Measurements from ENCODE around the gene CLHC1. TPM values are rescaled to one million over a fixed set of nuclear protein-coding genes. Genes with fewer than 3 reads are reported as not detected.
"Not testable (repeated sequence)": the region's sequence is repeated elsewhere in the genome, so short reads cannot be mapped to it uniquely, and the experiment has no call there.

CLHC1 gene
- total RNA-seq, 1 donor = 4.9 TPM

DNA sequence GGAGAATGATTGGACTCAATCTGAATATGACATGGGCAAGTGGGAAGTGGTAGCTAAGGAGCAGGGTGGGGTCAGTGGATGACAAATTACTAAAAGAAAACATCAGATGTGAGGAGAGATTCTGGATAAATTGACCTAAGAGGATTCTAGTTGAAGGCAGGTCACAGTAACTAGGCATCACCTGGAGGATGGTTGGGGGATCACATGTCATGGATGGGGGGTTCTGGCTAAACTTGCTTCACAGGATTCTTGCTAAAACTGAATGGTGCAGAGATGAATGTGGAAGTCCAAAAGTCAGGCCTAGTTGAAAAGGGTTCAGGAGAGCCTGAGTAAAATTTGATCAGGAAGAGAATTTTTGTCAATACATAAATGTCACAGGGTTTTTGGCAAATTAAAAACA, 18.3 kb downstream of the CLHC1 start:
- H3K9me3 ChIP-seq (ENCODE audit: low read depth, low read length) = no peaks in the 10 kb centered on the region
- no peaks in the 10 kb centered on the region for H3K4me1 ChIP-seq (ENCODE audit: insufficient read depth, low read length)
- H3K27me3 ChIP-seq (ENCODE audit: insufficient read depth, low read length) = no peaks in the 10 kb centered on the region
- no peak overlapping the region for H3K4me3 ChIP-seq (ENCODE audit: low read length)

DNA sequence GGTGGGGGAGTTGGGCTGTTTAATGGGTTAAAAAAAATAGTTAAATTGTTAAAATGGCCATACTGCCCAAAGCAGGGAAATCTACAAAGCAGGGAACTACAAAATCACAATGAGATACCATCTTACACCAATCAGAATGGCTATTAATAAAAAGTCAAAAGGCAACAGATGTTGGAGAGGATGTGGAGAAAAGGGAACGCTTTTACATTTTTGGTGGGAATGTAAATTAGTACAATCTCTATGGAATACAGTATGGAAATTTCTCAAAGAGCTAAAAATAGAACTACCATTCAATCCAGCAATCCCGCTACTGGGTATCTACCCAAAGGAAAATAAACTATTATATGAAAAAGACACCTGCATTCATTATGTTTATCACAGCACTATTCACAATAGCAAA, 27.1 kb downstream of the CLHC1 start:
- no peaks in the 10 kb centered on the region for H3K9me3 ChIP-seq (ENCODE audit: low read depth, low read length)
- H3K4me1 ChIP-seq (ENCODE audit: insufficient read depth, low read length) = no peaks in the 10 kb centered on the region
- H3K4me3 ChIP-seq (ENCODE audit: low read length) = no peak overlapping the region
- no peaks in the 10 kb centered on the region for H3K27me3 ChIP-seq (ENCODE audit: insufficient read depth, low read length)

DNA sequence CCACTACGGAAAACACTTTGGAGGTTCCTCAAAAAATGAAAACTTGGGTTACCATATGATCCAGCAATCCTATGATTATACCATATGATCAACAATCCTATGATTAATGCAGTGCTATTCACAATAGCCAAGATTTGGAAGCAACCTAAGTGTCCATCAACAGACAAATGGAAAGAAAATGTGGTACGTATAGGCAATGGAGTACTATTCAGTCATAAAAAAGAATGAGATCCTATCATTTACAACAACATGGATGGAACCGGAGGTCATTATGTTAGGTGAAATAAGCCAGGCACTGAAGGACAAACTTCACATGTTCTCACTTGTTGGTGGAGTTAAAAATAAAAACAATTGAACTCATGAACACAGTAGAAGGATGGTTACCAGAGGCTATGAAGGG, 27.6 kb downstream of the CLHC1 start:
- Histone ChIP-seq H3K9me3 (ENCODE audit: low read depth, low read length) (no peaks in the 10 kb centered on the region), H3K4me3 (ENCODE audit: low read length) (no peak overlapping the region), H3K4me1 (ENCODE audit: insufficient read depth, low read length) (no peaks in the 10 kb centered on the region), H3K27me3 (ENCODE audit: insufficient read depth, low read length) (no peaks in the 10 kb centered on the region)

DNA sequence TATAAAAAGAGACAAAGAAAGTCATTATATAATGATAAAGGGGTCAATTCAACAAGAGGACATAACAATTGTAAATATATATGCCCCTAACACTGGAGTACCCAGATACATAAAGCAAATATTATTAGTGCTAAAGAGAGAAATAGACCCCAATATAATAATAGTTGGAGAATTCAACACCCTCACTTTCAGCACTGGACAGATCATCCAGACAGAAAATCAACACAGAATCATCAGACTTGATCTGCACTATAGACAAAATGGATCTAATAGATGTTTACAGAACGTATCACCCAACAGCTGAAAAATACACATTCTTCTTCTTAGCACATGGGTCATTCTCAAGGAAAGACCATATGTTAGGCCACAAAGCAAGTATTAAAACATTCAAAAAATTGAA, 31.7 kb downstream of the CLHC1 start:
- Histone ChIP-seq H3K27me3 (ENCODE audit: insufficient read depth, low read length) (no peaks in the 10 kb centered on the region), H3K9me3 (ENCODE audit: low read depth, low read length) (no peaks in the 10 kb centered on the region), H3K4me3 (ENCODE audit: low read length) (no peak overlapping the region), H3K4me1 (ENCODE audit: insufficient read depth, low read length) (no peaks in the 10 kb centered on the region)

DNA sequence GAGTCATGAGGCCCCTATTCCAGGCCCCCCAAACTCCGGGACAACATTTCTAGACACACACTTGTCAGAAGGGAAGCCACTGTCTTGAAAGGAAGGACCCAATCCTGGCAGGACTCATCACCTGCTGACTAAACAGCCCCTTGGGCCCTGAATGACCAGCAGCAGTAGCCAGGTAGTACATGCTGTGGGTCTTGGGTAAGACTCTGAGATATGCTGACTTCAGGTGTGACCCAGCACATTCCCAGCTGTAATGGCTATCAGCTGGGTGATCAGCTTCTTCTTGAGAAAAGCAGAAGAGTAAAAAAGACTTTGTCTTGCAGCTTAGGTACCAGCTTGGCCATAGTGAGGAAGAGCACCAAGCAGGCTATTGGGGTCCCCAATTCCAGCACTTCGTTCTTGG, 35.6 kb downstream of the CLHC1 start:
- no peak overlapping the region for H3K4me3 ChIP-seq (ENCODE audit: low read length)
- no peaks in the 10 kb centered on the region for H3K4me1 ChIP-seq (ENCODE audit: insufficient read depth, low read length)
- H3K9me3 ChIP-seq (ENCODE audit: low read depth, low read length) = no peaks in the 10 kb centered on the region

DNA sequence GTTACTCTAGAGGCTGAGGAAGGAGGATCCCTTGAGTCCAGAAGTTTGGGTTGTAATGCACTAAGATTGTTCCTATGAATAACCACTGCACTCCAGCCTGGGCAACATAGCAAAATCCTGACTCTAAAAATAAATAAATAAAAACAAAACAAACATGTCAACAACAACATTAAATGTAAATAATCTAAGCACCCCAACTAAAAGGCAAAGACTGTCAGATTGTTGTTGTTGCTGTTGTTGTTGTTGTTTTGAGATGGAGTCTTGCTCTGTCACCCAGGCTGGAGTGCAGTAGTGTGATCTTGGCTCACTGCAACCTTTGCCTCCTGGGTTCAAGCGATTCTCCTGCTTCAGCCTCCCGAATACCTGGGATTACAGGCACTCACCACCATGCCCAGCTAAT, 40.2 kb downstream of the CLHC1 start:
- H3K9me3 ChIP-seq (ENCODE audit: low read depth, low read length); H3K27me3 ChIP-seq (ENCODE audit: insufficient read depth, low read length); H3K4me1 ChIP-seq (ENCODE audit: insufficient read depth, low read length); H3K4me3 ChIP-seq (ENCODE audit: low read length): not testable (repeated sequence)

More for the DNA sequence above, 35.6 kb downstream of the CLHC1 start:
- no peaks in the 10 kb centered on the region for H3K27me3 ChIP-seq (ENCODE audit: insufficient read depth, low read length)

DNA sequence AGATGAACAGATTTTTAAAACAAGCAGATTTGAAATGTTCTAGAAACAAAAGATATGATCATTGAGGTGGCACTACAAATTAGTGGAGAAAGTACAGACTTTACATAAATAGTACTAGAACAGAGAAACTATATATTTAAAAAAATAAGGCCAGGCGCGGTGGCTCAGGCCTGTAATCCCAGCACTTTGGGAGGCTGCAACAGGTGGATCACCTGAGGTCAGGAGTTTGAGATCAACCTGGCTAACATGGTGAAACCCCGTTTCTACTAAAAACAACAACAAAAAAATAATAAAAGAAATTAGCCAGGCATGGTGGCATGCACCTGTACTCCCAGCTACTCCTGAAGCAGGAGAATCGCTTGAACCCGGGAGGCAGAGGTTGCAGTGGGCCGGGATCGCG, 45.3 kb downstream of the CLHC1 start:
- H3K27me3 ChIP-seq (ENCODE audit: insufficient read depth, low read length); H3K4me3 ChIP-seq (ENCODE audit: low read length); H3K4me1 ChIP-seq (ENCODE audit: insufficient read depth, low read length); H3K9me3 ChIP-seq (ENCODE audit: low read depth, low read length): not testable (repeated sequence)

DNA sequence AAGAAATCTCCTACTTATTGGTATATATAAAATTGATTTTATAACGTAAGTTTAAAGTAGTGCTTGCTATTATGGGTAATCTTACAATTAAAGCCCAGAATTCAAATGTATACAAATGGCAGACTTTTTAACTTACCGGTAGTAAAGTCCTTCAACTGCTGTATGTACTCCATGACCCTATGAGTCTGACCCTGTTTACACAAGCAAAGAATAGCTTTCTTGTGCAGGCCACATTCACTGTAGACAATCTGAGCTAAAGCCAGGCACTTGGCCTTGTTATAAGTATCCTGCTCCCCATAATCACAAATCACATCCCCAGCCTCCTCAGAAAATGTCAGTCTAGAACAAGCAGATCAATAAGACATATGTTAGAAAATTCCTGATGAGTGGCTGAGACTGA, 51.7 kb downstream of the CLHC1 start:
- no peaks in the 10 kb centered on the region for H3K9me3 ChIP-seq (ENCODE audit: low read depth, low read length)
- no peak overlapping the region for H3K4me3 ChIP-seq (ENCODE audit: low read length)
- no peaks in the 10 kb centered on the region for H3K4me1 ChIP-seq (ENCODE audit: insufficient read depth, low read length)
- no peaks in the 10 kb centered on the region for H3K27me3 ChIP-seq (ENCODE audit: insufficient read depth, low read length)

DNA sequence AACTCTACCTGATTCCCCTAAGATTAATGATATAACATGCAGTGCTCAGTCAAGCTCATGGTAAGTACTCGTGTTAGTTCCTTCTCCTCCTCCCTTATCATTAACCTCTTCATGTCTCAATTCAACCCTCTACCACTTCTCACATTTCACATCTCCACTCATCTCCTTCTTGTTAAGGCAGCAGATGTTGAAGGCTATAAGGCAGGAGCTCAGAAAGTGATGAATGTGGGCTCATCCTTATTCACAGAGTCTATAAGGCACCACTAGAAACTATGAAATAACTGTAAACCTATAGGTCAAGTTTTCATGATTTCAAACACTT, 56.0 kb downstream of the CLHC1 start:
- Histone ChIP-seq H3K4me3 (ENCODE audit: low read length) (no peak overlapping the region), H3K4me1 (ENCODE audit: insufficient read depth, low read length) (no peaks in the 10 kb centered on the region), H3K27me3 (ENCODE audit: insufficient read depth, low read length) (no peaks in the 10 kb centered on the region), H3K9me3 (ENCODE audit: low read depth, low read length) (no peaks in the 10 kb centered on the region)

DNA sequence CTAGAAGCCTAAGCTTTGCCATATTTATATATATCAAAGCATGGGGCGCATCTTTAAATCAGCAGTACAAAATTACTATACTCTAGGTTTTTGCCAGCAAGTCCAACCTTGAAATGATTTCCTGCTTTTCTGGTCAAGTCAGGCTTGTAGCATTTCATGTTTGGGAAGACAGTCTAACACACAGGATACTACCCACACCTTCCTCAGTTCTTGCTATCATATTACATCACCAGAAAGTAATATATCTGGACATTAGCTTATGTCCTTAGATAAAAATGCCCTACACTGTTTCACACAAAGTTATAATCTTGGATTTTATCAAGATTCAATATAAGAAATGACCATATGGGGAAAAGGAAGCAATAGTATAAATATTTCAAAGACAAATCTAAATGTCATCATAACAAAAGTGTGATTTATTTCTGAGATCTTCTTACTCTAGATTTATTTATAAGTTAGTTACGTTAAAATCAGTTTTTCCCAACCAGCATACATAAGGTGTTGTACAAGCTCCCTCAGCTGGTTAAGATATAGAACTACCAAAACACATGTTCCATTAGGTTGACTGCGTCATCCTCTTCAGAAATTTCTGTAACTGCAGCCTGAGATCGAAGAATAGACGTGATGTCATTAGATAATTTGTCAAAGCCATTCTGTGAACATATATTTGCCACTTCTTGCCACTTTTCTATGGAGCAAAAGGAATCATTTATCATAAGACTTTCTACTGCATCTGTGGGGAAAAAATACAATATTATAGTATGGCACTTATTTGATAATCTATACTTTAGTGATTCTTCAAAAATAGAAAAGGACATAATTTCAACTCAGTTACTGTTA, 56.6 kb downstream of the CLHC1 start:
- no peaks in the 10 kb centered on the region for H3K9me3 ChIP-seq (ENCODE audit: low read depth, low read length)
- H3K4me1 ChIP-seq (ENCODE audit: insufficient read depth, low read length) = no peaks in the 10 kb centered on the region
- no peak overlapping the region for H3K4me3 ChIP-seq (ENCODE audit: low read length)
- H3K27me3 ChIP-seq (ENCODE audit: insufficient read depth, low read length) = no peaks in the 10 kb centered on the region

DNA sequence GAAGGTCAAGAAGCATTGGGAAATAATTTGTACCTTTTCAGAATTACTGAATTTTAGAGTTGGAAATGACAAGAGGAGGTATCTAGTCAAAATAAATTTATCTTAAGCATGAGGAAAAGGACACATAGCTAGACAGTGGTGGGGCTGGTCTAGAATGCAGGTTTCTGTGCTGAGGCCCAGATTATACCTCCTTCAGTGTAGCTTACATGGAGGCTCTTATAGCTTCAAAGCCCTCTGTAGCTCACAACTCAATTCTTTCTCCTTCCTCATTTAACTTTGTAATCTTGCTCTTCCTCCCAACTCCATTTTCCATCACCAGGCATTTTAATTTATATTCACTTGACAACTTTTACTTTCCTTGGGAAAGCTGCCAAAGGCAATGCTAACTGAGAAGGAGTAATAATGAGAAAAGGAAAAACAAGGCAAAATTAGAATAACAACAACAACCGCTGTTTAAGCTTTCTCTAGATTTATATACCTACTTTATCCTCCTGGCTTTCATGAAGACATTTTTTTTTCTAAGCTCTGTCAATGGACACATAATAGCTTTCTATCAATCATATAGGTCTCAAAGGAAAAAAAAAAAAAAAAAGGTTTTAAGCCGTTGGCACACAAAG, 58.5 kb downstream of the CLHC1 start:
- Histone ChIP-seq H3K4me3 (ENCODE audit: low read length) (no peak overlapping the region), H3K9me3 (ENCODE audit: low read depth, low read length) (no peaks in the 10 kb centered on the region), H3K4me1 (ENCODE audit: insufficient read depth, low read length) (no peaks in the 10 kb centered on the region), H3K27me3 (ENCODE audit: insufficient read depth, low read length) (no peaks in the 10 kb centered on the region)

DNA sequence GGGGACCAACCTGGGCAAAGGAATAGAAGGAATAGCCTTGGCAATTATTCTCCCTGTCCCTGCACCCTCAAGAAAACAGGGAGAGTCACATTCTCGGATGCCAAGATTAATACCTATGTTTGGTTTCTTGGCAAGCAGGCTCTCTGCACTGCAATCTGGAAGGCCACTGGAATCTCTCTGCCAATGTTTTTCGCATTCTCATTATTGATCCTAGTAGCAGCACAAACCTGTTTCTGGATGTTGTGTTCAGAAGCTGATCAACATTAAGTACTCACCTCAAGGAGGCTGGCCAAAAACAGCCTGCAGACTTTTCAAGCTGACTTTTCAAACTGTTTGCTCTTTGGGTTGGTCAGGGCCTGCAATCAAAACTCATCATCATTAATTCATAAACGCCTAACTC, 62.2 kb downstream of the CLHC1 start:
- no peak overlapping the region for H3K4me3 ChIP-seq (ENCODE audit: low read length)
- no peaks in the 10 kb centered on the region for H3K9me3 ChIP-seq (ENCODE audit: low read depth, low read length)

DNA sequence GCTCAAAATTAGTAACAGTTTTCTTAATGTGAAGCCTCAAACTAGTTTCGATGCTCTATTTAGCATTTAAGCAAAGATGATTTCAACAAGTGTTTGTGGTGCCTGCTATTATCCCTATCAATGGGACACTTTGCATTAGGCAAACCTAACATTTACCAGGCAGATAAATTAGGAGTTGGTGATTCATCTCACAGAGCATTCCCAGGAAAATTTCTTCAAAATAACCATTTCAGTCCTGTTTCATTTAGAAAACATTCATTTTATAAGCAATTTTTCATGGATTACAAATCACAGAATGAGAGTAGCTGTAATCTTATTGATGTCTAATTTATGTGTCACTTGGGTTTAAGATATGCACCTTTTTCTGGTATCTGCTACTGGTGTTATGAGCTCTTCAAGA, 62.7 kb downstream of the CLHC1 start:
- H3K4me1 ChIP-seq (ENCODE audit: insufficient read depth, low read length) = no peaks in the 10 kb centered on the region
- no peak overlapping the region for H3K4me3 ChIP-seq (ENCODE audit: low read length)
- no peaks in the 10 kb centered on the region for H3K9me3 ChIP-seq (ENCODE audit: low read depth, low read length)
- H3K27me3 ChIP-seq (ENCODE audit: insufficient read depth, low read length) = no peaks in the 10 kb centered on the region

More for the DNA sequence above, 62.2 kb downstream of the CLHC1 start:
- Histone ChIP-seq H3K27me3 (ENCODE audit: insufficient read depth, low read length) (no peaks in the 10 kb centered on the region), H3K4me1 (ENCODE audit: insufficient read depth, low read length) (no peaks in the 10 kb centered on the region)

DNA sequence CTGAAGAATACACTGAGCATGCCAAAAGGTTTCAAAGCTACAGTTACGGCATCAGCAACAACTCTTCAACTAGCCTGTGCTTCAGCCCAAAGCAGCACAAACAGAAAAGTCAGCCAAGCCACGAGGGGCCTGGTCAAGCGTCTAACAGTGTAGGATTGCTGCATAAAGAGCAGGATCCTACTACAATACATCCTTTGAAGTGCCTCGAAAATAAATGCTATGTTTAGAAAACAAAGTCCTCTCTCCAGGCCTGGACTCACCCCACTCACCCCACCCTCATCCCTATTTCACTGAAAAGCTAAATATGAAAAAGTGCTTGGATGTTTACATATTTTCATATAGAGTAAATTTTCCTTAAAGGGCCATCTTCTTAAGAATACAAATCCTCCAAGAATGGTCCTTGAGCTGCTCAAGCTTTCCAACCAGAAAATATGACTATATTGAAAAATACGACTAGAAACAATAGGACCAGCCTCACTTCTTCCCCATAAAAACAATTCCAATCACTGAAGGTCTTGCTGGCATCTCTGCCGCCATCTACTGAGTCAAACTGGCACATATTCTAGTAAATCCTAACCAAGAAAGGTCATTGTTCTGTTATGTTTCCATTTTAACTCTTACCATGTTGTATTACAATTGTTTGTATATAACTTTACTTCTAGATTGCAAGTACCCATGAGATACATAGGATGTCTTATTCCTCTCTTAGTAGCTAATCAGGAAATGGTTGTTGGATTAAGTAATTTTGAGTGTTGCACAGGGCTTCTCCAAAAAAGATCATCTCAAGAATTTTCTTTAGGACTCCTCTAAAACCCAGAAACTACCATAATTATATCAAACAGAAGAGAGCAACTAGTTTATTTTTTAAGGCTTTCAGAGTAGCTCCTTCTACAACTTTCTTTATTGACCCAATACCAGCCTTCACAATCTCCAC, 63.6 kb downstream of the CLHC1 start:
- no peak overlapping the region for H3K4me3 ChIP-seq (ENCODE audit: low read length)
- no peaks in the 10 kb centered on the region for H3K27me3 ChIP-seq (ENCODE audit: insufficient read depth, low read length)
- H3K4me1 ChIP-seq (ENCODE audit: insufficient read depth, low read length) = no peaks in the 10 kb centered on the region
- no peaks in the 10 kb centered on the region for H3K9me3 ChIP-seq (ENCODE audit: low read depth, low read length)

DNA sequence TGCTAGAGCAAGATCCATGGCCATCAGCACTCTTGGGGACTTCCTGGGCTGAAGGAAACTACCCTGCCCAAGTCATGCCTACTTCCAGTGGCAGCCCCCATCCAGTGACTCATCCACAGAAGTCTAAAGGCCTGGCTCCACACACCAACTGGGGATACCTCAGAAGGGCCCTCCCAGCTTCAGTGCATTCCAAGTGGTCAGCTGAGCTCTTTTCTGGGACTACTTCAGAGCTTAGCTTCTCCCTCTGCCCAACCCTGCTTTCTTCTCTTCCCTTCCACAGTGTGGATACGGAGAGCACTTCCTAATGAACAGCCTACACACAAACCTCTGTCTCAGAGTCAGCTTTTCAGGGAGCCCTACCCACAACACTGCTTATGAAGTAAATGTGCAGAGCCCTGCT, 66.5 kb downstream of the CLHC1 start:
- peaks cover 24% of the 10 kb centered on the region for H3K4me1 ChIP-seq (ENCODE audit: insufficient read depth, low read length)
- no peaks in the 10 kb centered on the region for H3K27me3 ChIP-seq (ENCODE audit: insufficient read depth, low read length)
- H3K9me3 ChIP-seq (ENCODE audit: low read depth, low read length) = no peaks in the 10 kb centered on the region
- H3K4me3 ChIP-seq (ENCODE audit: low read length) = no peak overlapping the region
